HL-60 (cell line): ENCODE measurements around the gene MGAT4A.

ENCODE experiments used
- DNase-seq, 2 experiments: peaks; one replicate each; pipeline ENCODE4 v3.0.0-alpha.2; 2010 to 2020; ENCODE audit warnings: low read depth in 1 of 2, low spot score in 1 of 2
- H3K27ac ChIP-seq: fragments of 250-450 bp; sonication (Bioruptor Pico); replicated peaks from 2 replicates; pipeline ENCODE4 v1.5.1; 2020; ENCODE audit warnings: mild to moderate bottlenecking, moderate library complexity
- H3K27me3 ChIP-seq: fragments of 250-450 bp; sonication (Bioruptor Pico); 2 replicates; pipeline ENCODE4 v1.5.1; 2021; ENCODE audit warnings: mild to moderate bottlenecking, moderate library complexity; ENCODE audit not compliant: insufficient read depth, poor library complexity, severe bottlenecking
- H3K4me3 ChIP-seq: replicated peaks from 2 replicates; pipeline ENCODE4 v1.5.1; 2011; ENCODE audit warnings: mild to moderate bottlenecking, control low read depth, low read length; ENCODE audit not compliant: insufficient read depth
- GABPA ChIP-seq: IDR thresholded peaks from 2 replicates; pipeline ENCODE4 v1.6.1; 2012; ENCODE audit warnings: low read depth
- POLR2AphosphoS5 ChIP-seq: IDR thresholded peaks from 2 replicates; pipeline ENCODE4 v1.6.1; 2012; ENCODE audit warnings: low read depth
- SPI1 ChIP-seq: IDR thresholded peaks from 2 replicates; pipeline ENCODE4 v1.6.1; 2012; ENCODE audit warnings: low read depth, mild to moderate bottlenecking, borderline replicate concordance
- TF ChIP-seq, protein P1 (sequence below): IDR thresholded peaks from one replicate; pipeline ENCODE4 v1.5.1; 2011; ENCODE audit warnings: low read length, control low read depth, inconsistent platforms; ENCODE audit not compliant: insufficient read depth
- TF ChIP-seq, protein P2 (sequence below): IDR thresholded peaks from 2 replicates; pipeline ENCODE4 v1.6.1; 2012; ENCODE audit warnings: low read depth; ENCODE audit not compliant: insufficient replicate concordance

Gene MGAT4A

DNA sequence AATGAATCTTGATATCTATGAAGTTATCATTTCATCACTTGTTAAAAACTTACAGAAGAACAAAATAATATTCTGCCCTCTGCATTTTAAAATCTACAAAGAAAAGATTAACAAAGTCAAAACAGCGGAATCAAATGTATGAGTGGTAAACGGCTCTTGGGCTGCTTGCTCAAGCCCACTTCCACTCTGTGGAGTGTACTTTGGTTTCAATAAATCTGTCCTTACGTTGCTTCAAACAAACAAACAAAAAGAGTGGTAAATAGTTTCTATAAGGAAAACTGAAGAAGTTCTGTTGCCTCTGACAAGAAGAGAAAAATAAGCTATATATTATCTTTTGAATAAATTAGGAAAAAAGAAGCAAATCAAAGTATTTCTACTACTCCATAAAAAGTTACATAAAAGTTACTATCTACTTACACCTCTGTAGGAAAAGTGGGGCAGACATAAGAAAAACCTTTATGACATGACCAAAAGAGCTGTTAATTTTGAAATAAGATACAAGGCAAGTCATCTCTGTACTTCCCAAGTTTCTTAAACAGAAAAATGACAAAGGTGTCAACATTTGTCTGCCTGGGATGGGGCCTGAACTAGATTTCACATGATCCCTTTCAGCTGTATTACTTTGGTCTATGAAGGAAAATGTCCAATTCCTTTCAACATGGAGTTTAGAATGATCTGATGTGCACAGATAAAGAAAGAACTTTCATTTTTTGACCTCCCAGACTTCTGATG lies 56.5 kb downstream of the MGAT4A start:
- H3K27me3 ChIP-seq = no peaks in the 10 kb centered on the region
- H3K27ac ChIP-seq = no peak overlapping the region
- TF ChIP-seq POLR2AphosphoS5 = no peak
- TF ChIP-seq SPI1 = no peak
- TF ChIP-seq, protein P1, sequence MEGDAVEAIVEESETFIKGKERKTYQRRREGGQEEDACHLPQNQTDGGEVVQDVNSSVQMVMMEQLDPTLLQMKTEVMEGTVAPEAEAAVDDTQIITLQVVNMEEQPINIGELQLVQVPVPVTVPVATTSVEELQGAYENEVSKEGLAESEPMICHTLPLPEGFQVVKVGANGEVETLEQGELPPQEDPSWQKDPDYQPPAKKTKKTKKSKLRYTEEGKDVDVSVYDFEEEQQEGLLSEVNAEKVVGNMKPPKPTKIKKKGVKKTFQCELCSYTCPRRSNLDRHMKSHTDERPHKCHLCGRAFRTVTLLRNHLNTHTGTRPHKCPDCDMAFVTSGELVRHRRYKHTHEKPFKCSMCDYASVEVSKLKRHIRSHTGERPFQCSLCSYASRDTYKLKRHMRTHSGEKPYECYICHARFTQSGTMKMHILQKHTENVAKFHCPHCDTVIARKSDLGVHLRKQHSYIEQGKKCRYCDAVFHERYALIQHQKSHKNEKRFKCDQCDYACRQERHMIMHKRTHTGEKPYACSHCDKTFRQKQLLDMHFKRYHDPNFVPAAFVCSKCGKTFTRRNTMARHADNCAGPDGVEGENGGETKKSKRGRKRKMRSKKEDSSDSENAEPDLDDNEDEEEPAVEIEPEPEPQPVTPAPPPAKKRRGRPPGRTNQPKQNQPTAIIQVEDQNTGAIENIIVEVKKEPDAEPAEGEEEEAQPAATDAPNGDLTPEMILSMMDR = no peak
- TF ChIP-seq, protein P2, sequence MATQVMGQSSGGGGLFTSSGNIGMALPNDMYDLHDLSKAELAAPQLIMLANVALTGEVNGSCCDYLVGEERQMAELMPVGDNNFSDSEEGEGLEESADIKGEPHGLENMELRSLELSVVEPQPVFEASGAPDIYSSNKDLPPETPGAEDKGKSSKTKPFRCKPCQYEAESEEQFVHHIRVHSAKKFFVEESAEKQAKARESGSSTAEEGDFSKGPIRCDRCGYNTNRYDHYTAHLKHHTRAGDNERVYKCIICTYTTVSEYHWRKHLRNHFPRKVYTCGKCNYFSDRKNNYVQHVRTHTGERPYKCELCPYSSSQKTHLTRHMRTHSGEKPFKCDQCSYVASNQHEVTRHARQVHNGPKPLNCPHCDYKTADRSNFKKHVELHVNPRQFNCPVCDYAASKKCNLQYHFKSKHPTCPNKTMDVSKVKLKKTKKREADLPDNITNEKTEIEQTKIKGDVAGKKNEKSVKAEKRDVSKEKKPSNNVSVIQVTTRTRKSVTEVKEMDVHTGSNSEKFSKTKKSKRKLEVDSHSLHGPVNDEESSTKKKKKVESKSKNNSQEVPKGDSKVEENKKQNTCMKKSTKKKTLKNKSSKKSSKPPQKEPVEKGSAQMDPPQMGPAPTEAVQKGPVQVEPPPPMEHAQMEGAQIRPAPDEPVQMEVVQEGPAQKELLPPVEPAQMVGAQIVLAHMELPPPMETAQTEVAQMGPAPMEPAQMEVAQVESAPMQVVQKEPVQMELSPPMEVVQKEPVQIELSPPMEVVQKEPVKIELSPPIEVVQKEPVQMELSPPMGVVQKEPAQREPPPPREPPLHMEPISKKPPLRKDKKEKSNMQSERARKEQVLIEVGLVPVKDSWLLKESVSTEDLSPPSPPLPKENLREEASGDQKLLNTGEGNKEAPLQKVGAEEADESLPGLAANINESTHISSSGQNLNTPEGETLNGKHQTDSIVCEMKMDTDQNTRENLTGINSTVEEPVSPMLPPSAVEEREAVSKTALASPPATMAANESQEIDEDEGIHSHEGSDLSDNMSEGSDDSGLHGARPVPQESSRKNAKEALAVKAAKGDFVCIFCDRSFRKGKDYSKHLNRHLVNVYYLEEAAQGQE = no peak
- TF ChIP-seq GABPA = no peak
- DNase-seq = no peak
- no peak overlapping the region for H3K4me3 ChIP-seq

DNA sequence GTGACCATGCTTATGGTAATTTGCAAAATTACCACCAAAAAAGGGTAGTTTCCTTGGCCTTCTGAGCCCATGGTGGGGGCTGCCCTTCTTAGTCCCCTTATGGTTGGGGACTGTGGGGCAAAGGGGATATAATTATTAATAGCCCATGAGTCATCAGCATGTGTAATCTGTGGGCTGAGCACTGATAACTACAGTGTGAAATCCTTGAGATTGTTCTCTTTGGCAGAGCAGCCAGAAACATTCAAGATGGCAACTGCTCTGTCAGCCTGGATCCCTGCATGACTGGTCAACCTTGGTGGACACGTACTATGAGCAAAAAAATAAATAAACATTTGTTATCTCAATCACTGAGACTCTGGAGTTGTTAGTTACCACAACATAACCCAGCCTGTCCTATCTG lies 61.3 kb downstream of the MGAT4A start:
- H3K27me3 ChIP-seq = no peaks in the 10 kb centered on the region
- no peak overlapping the region for H3K4me3 ChIP-seq
- no peak for DNase-seq
- TF ChIP-seq POLR2AphosphoS5 = no peak
- no peak for TF ChIP-seq GABPA
- TF ChIP-seq, protein P2 = no peak
- TF ChIP-seq, protein P1 = no peak
- no peak for TF ChIP-seq SPI1
- no peak overlapping the region for H3K27ac ChIP-seq

DNA sequence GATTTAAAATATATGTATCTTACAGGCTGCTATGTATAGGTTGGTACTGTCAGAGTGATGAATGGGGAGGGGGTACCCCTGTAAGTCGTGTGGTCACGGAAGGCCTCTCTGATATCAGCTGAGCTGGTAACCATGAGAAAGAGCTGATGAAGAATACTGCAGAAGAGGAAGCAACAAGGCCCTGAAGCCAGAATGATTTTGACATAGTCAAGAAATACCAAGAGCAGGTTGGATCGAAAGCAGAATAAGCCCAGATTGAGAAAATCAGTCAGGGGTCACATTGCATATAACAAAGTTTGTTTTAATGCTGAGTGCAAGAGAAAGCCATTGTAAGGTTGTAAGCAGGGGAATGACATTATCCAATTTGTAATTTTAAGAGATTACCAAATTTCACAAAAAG lies 65.3 kb downstream of the MGAT4A start:
- Histone ChIP-seq H3K27ac (no peak overlapping the region), H3K27me3 (no peaks in the 10 kb centered on the region), H3K4me3 (no peak overlapping the region)
- TF ChIP-seq, protein P2 = no peak
- TF ChIP-seq GABPA (no peak), POLR2AphosphoS5 (no peak), SPI1 (no peak)
- TF ChIP-seq, protein P1 = no peak
- DNase-seq = peak in 1 of 2 experiments; percentile 33
